Measurements from ENCODE around the gene KIF6. TPM values are rescaled to one million over a fixed set of nuclear protein-coding genes. Genes with fewer than 3 reads are reported as not detected.

The KIF6 gene
- total and polyA plus RNA-seq, 2 donors (not counting 1 experiment from before 2014, with no cell fraction given) = not detected

- Histone ChIP-seq H3K9me3 (ENCODE audit: control extremely low read depth in 1 of 3, control insufficient read depth in 2 of 3, insufficient read depth in 1 of 3, low read length in 2 of 3) (peaks cover 0 to 1% (median 0%) of the 10 kb centered on the region in 3 donors), H3K4me2 (replicated peaks; ENCODE audit: low read depth, low read length, poor library complexity, severe bottlenecking) (no peak overlapping the region), H4K20me1 (ENCODE audit: control insufficient read depth, insufficient read depth, low read length, poor library complexity, severe bottlenecking) (no peaks in the 10 kb centered on the region), H3K9ac (ENCODE audit: low read length) (no peak overlapping the region), H3K36me3 (replicated peaks in 1 of 2; ENCODE audit: control extremely low read depth in 1 of 2, control insufficient read depth in 1 of 2, extremely low read depth in 1 of 2, insufficient read depth in 2 of 2, low read length in 1 of 2) (no peaks in the 10 kb centered on the region), H3K4me1 (ENCODE audit: control insufficient read depth in 2 of 2, insufficient read depth in 2 of 2, low read length in 2 of 2) (no peaks in the 10 kb centered on the region), H3K79me2 (ENCODE audit: control insufficient read depth, insufficient read depth, low read length) (no peaks in the 10 kb centered on the region), H2AFZ (ENCODE audit: insufficient read depth, low read depth, low read length, poor library complexity, severe bottlenecking) (no peak overlapping the region), H3K27me3 (replicated peaks in 1 of 4; ENCODE audit: control extremely low read depth in 1 of 4, control insufficient read depth in 3 of 4, insufficient read depth in 4 of 4, low read length in 3 of 4) (peaks cover 0 to 8% (median 2%) of the 10 kb centered on the region in 4 experiments), H3K27ac (ENCODE audit: low read length in 2 of 2) (no peak overlapping the region), H3K4me3 (ENCODE audit: control extremely low read depth in 1 of 5, extremely low read depth in 1 of 5, insufficient read depth in 1 of 5, low read depth in 2 of 5, low read length in 4 of 5) (no peak overlapping the region)
- H3K4me3 Mint-ChIP-seq = no peak overlapping the region
- H3K27me3 Mint-ChIP-seq = peaks cover 28% of the 10 kb centered on the region
- ATAC-seq (ENCODE audit: low read depth) = no peak
- intact Hi-C loops (cut with micrococcal nuclease) = no loop called here
- no peaks in the 10 kb centered on the region for H3K4me1 Mint-ChIP-seq
- ChIA-PET CTCF (no interaction called here), POLR2A (no interaction called here)
- 100% methylated on average over 1 of the region's 3 CpGs for WGBS (ENCODE audit: insufficient coverage)
- no peaks in the 10 kb centered on the region for H3K9me3 Mint-ChIP-seq (ENCODE audit: insufficient read depth)
- TF ChIP-seq, protein P1, sequence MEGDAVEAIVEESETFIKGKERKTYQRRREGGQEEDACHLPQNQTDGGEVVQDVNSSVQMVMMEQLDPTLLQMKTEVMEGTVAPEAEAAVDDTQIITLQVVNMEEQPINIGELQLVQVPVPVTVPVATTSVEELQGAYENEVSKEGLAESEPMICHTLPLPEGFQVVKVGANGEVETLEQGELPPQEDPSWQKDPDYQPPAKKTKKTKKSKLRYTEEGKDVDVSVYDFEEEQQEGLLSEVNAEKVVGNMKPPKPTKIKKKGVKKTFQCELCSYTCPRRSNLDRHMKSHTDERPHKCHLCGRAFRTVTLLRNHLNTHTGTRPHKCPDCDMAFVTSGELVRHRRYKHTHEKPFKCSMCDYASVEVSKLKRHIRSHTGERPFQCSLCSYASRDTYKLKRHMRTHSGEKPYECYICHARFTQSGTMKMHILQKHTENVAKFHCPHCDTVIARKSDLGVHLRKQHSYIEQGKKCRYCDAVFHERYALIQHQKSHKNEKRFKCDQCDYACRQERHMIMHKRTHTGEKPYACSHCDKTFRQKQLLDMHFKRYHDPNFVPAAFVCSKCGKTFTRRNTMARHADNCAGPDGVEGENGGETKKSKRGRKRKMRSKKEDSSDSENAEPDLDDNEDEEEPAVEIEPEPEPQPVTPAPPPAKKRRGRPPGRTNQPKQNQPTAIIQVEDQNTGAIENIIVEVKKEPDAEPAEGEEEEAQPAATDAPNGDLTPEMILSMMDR (IDR thresholded peaks at IDR 0.05) = no peak
- TF ChIP-seq EZH2 (IDR thresholded peaks at IDR 0.05; ENCODE audit: borderline replicate concordance, insufficient read depth, low read depth, low read length, poor library complexity, severe bottlenecking) = no peak
- no peak for DNase-seq
- H3K27ac Mint-ChIP-seq = no peak overlapping the region
Measured at GRCh38 chr6:39490108-39490507, 235.1 kb downstream of the KIF6 start.

DNA sequence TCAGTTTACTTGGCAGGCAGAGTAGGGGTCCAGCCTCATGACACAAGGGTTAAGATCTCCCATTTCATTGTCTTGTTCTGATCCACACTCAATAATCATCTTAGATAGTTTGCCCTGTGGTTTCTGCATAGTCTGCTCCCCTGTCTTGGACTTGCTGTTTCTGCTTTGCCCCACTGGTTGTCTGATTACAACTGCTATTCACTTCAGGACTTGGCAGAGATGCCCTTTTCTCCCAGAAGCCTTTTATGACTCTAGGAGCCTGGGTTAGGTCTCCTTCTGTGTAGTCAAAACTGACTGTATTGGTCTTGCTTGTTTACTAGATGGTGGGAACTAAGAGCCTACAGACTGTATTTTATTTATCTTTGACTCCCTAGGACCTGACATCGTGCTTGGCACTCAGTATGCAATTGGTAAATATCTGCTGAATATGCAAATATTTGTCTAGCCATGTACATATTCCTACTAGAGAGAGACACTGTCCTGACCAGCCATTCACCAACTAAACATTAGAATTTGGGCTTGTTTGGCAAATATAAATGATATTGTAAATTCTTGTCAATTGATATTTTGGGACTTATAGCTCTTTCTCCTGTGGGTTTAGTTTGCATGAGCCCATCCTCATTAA, 236.8 kb downstream of the KIF6 start:
- WGBS (ENCODE audit: insufficient coverage) = no CpG with 5 or more reads among the region's 1 CpG
- H3K4me1 ChIP-seq (ENCODE audit: control insufficient read depth in 2 of 2, insufficient read depth in 2 of 2, low read length in 2 of 2) = no peaks in the 10 kb centered on the region
- CTCF ChIA-PET = no interaction called here

More for the DNA sequence above, 236.8 kb downstream of the KIF6 start:
- H3K9me3 ChIP-seq (ENCODE audit: control extremely low read depth in 1 of 3, control insufficient read depth in 2 of 3, insufficient read depth in 1 of 3, low read length in 2 of 3) = no peaks in the 10 kb centered on the region
- peaks cover 0 to 5% (median 0%) of the 10 kb centered on the region in 4 experiments for H3K27me3 ChIP-seq (replicated peaks in 1 of 4; ENCODE audit: control extremely low read depth in 1 of 4, control insufficient read depth in 3 of 4, insufficient read depth in 4 of 4, low read length in 3 of 4)
- no peak overlapping the region for H3K9ac ChIP-seq (ENCODE audit: low read length)
- no peak for TF ChIP-seq EZH2 (IDR thresholded peaks at IDR 0.05; ENCODE audit: borderline replicate concordance, insufficient read depth, low read depth, low read length, poor library complexity, severe bottlenecking)
- TF ChIP-seq, protein P1 (IDR thresholded peaks at IDR 0.05) = no peak
- Mint-ChIP-seq H3K9me3 (ENCODE audit: insufficient read depth) (no peaks in the 10 kb centered on the region), H3K4me1 (no peaks in the 10 kb centered on the region), H3K27ac (no peak overlapping the region), H3K27me3 (peaks cover 32% of the 10 kb centered on the region), H3K4me3 (no peak overlapping the region)
- no peaks in the 10 kb centered on the region for H4K20me1 ChIP-seq (ENCODE audit: control insufficient read depth, insufficient read depth, low read length, poor library complexity, severe bottlenecking)
- H3K4me2 ChIP-seq (replicated peaks; ENCODE audit: low read depth, low read length, poor library complexity, severe bottlenecking) = no peak overlapping the region
- no peak for ATAC-seq (ENCODE audit: low read depth)
- no peak overlapping the region for H3K4me3 ChIP-seq (ENCODE audit: control extremely low read depth in 1 of 5, extremely low read depth in 1 of 5, insufficient read depth in 1 of 5, low read depth in 2 of 5, low read length in 4 of 5)
- no peak for DNase-seq
- no peak overlapping the region for H3K27ac ChIP-seq (ENCODE audit: low read length in 2 of 2)
- H3K79me2 ChIP-seq (ENCODE audit: control insufficient read depth, insufficient read depth, low read length) = no peaks in the 10 kb centered on the region
- intact Hi-C loops (cut with micrococcal nuclease) = no loop called here
- H2AFZ ChIP-seq (ENCODE audit: insufficient read depth, low read depth, low read length, poor library complexity, severe bottlenecking) = no peak overlapping the region
- POLR2A ChIA-PET = no interaction called here
- no peaks in the 10 kb centered on the region for H3K36me3 ChIP-seq (replicated peaks in 1 of 2; ENCODE audit: control extremely low read depth in 1 of 2, control insufficient read depth in 1 of 2, extremely low read depth in 1 of 2, insufficient read depth in 2 of 2, low read length in 1 of 2)

Measured in B cell (primary cell).